Right hindlimb (tissue), 1 donor: ENCODE data around the gene ESPNL.

Experiments used
- DNase-seq: peaks from one replicate; pipeline ENCODE4 v3.0.0-alpha.2; 2018

The ESPNL gene

DNA sequence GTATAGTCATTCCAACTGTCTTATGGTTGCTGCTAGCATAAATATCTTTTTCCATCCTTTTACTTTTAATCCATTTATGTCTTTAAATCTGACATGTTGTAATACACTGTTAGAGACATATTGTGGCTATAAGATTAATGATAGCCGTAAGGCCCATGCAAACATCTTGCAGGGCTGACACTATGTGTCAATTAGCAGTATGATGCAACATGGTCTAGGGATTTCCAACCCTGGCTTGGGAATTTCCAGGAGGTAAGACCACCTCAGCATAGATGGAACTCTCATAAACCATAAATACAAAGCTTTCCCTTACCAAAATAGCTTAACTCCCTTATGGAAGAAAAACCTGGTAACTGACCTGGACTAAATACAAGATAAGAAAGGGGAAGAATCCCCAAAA is 22.8 kb upstream of the ESPNL start:
- DNase-seq = no peak

DNA sequence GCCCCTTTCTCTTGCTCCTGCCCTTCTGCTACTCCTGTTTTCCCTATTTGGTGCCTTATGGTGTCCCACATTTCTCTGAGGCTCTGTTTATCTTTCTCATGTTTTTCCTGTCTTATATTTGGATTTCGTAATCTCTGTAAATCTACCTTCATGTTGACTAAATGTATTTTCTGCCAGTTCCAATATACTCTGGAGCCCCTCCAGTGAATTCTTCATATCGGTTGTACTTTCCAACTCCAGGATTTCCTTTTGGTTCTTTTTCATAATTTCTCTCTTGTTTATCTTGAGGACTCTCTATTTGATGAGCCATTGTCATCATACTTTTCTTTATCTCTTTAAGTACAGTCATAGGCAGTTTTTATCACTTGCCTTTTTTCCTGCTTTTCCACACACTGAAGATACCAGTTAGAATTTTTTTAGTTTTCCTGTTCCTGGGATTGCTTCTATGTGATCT is 20.2 kb upstream of the ESPNL start:
- no peak for DNase-seq

DNA sequence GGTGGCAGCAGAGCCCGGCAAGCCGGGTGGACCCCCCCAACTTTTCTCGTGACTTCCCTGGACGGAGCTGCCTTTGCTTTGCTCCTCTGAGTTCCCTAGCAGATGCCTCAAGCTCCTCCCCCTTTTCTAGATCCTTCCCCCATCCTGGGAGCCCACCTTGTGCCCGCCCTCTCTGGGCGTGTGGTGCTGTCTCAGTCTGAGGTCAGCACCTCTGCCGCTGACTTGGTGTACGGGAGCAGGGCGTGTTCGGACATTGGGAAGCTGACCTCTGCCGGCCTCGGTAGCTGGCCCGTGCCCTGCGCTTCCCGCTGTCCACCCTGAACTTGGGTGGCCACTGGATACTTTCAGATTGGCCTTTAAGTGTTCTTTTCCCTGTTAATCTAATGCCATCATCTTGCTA is 19.6 kb upstream of the ESPNL start:
- no peak for DNase-seq

DNA sequence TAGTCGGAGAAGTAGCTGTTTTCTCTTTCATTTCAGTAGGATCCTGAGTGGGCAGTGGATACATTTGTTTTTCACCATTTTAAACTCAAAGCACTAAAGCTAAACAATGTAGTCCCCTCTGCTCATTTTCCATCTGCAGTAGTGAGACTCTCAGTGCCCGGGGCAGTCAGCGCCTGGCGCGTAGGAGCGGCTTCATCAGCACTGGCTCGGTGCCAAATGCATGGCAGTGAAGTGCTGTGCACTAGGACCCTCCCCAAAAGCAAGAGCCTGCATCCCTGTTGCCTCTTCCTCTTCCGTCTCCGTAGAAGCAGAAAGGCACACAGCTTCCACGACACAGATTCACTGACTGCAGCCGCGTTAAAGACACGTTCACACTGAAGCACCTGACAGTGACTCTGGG is 19.0 kb upstream of the ESPNL start:
- no peak for DNase-seq

DNA sequence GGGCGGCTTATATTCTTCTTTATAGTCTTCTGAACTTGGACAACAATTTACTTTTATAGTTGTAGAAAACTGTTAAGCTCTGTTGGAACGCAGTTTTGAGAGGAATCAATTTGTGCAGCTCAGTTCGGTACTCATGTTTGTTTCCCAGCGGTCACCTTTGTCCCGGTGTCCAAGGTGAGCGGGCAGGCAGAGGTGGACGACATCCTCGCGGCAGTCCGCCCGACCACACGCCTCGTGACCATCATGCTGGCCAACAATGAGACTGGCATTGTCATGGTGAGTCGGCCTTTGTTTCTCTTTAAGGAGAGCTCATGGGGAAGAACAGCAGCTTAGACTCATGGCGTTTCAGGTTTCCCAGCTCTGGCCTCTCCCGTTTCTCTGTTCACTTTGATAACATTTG is 18.6 kb upstream of the ESPNL start:
- DNase-seq = no peak

DNA sequence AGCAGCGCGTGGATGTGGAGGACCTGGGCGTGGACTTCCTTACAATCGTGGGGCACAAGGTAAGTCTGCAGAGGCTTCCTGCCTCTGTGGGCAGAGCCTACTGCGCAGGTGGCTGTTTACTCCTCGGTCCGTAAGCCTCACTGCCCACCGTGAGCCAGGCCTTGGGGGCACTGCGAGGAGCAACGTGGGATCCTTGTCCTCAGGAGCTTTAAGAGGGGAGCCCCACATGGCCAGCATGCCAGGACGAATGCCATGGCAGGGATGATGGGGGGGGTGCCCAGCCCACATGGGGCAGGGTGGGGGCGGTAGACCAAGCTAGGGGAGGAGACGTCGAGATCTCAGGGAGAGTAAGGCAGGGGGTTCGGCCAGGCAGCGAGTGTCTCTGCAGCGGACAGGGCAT is 18.0 kb upstream of the ESPNL start:
- no peak for DNase-seq

DNA sequence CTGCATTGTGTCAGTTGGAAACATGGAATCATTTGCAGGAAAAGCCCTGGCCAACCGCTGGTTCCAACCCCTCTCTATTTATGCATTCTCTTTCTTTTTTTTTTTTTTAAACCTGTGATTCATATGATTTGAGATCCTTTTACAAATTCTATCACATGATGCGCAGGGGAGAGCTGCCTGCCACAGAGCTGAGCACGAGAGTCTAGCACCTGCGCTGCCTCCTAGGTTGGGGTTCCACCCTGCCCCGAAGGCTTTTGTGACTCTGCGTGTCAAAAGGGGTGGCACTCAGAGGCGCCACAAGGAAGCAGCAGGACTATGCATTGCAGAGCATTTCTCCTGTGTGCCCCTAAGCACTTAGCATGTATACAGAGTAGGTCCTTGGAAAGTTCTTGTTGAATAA is 17.3 kb upstream of the ESPNL start:
- DNase-seq = no peak

DNA sequence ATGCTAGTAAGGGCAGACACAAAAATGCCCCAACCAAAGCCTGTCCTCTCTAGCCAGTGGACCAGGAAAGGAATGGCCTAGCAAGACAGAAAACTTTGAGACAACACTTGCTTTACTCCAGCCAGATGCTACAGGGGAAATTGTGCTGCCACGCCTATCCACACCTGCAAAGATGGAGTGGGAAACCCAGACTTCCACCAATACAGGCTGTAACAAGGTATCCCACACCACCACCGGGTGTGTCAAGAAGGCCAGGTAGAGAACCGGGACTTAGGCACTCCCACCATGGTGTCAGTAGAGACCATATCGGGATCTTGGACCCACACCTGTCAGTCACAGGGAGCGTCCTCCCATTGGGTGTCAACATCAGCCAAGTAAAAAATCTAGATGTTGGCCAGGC is 16.2 kb upstream of the ESPNL start:
- no peak for DNase-seq

DNA sequence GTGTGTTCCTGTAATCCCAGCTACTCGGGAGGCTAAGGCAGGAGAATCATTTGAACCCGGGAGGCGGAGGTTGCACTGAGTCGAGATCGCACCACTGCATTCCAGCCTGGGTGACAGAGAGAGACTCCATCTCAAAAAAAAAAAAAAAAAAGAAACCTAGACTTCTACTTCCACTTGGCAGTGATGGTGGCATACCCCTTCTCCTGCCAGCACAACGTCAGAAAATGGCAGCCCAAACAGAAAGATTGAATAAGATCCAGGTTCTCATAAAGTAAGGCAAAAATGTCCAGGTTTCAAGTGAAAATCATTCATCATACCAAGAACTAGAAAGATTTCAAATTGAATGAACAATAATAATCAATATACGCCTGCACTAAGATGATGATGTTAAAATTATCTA is 15.4 kb upstream of the ESPNL start:
- DNase-seq = no peak

DNA sequence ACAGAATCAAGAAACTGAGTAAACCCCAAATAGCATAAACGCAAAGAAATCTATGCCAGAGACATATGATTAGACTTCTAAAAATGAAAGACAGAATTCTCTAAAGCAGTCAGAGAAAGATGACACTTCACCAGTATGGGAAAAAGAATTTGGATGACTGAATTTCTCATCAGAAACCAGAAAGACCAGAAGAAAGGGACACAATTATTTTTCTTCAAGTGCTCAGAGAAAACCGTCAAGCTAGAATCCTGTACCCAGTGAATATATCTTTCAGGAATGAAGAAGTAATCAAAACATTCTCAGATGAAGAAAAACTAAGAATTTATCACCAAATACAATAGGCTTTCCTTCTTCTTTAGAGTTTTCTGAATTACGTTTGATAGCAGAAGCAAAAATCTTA is 14.2 kb upstream of the ESPNL start:
- no peak for DNase-seq

DNA sequence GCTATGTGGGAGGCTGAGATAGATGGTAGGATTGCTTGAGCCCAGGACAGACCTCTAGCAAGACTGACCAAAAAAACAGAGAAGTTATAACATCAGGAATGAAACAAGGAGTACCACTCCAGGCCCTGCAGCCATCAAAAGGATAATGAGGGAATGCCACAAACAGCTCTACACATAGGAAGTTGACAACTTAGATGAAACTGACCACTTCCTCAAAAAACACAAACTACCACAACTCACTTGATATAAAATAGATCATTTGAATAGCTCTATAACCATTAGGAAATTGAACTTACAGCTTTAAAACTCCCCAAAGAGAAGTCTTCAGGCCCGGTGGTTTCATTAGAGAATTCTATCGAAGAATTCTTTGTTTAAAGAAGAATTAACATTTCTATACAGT is 12.9 kb upstream of the ESPNL start:
- no peak for DNase-seq

DNA sequence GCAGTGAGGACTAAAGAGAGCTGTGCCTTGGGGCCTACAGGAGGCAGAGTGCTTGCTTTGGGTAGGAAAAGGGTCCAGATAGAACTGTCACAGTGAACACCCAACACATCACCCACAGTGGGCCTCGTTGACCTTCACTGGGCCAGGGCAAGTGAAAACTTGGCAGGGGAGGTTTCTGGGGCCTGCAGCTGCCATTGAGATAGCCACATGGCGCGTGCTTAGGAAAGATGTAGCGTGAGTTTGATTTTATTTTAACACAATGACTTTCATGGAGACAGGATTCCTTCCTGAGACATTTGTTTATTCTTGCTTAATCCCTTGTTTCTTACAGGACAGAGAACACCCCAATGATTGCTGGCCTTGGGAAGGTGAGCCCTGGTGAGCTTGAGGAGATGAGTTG is 9.3 kb upstream of the ESPNL start:
- no peak for DNase-seq

DNA sequence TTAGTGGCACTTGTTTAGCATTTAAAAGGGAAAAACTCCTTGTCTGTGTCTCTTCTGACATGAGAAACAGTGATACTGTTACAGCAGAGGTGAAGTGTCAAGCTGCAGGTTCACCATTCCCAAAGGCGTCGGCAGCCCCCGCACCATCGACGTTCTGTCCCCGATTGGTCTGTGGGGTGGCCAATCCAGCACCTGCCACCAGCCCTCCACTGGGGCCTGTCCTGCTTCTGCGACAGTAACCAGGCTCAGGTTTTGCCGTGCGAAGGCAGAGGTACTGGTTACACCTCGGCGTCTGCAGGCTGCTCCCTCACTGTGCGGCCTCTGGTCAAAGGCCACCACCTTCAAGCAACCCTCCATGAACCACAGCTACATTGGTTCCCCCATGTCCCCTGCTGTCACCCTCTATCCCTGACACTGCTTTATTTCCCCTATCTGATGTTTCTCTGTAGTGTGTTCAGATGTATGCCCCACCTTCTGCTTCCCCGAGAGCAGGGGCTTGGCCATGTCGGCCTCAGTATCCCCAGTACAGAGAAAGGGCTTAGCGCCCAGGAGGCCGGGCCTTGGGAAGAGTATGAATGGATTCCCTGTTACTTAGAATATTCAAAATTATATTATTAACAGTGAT is 8.6 kb upstream of the ESPNL start:
- no peak for DNase-seq

DNA sequence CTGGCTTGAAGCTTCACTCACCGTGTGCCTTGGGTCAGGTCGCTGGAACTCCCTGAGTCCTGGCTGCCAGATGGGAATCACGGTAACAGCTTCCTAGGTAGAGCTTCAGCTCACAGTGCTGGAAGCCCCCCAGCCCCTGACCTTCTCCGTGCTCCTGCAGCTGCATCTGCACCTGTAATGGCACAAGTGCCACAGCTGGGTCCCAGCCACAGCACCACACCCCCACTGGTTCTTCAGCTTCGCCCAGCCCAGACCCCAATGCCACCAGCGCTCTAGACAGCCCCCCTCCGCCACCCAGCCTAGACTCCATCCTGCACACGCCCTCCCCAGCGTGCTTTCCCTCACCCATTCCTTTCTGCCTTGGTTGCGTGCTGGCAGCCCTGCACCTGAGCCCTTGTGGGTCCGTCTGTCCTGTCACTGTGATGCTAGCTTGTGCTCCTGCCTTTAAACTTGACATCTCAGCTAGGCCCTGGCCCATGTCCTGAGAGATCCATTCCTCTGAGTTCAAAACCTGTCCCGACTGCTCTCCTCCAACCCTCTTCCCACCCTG is 7.6 kb upstream of the ESPNL start:
- DNase-seq = no peak

DNA sequence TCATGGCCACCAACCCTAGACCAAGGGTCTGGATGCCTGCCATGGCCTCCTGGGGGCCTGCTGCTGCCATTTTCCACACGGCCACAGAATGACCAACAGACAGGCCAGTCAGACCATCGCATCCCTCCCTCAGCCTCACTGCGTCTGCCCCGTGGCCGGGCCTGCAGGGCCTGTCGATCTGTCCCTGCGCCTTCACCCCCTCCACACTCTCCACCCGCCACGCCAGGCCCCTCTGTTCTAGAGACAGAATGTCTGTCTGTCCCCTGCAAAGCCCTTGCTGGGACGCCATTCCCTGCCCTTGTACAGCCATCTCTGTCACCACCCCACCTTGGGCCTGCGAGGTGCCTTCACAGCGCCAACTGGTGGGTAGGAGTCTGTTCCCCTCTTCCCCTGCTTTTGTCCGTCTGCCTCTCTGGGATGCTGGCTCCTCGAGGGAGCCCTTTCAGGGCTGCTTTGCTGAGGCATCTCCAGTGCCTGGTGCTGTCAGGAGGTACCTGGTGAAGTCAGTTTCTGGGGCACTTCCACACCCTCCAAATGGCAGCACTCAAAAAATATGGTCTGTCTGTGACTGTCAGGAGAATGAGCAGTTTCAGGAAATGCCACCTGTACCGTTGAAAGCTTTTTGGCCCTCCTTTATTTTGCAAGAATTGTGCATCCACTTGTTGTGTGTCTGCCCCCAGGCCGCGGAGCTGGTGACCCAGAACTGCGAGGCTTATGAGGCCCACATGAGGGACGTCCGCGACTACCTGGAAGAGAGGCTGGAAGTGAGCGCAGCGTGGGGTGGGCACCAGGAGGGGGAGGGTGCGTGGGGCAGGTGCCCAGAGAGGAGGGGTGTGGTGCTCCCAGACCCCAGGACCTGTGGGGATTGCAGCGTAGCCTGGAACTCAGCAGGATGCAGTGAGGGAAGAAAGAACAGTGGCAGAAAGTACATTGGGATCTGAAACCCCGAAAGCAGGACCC is 6.7 kb upstream of the ESPNL start:
- no peak for DNase-seq

DNA sequence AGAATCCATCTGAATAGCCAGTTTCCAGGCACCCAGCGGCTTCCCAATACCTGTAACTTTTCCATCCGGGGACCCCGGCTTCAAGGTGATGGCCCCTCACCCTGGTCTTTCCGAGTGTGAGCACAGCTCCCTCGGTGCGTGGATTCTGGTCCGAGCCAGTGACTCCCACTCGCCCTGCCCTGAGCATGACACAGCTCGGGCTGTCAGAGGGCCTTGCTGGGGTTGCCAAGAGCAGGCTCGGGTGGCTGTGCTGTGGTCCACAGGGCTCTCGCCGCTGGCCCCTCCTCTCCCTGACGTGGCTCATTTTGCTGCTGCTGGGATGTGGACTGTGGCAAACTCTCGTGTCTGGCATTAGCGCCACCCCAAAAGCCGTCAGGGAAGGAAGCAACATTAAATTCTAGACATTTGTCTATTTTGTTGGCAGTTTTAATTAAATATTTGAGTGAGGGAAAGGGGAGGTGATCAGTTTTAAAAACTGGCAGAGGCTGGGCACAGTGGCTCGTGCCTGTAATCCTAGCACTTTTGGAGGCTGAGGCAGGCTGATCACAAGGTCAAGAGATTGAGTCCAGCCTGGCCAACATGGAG is 5.6 kb upstream of the ESPNL start:
- DNase-seq = no peak

DNA sequence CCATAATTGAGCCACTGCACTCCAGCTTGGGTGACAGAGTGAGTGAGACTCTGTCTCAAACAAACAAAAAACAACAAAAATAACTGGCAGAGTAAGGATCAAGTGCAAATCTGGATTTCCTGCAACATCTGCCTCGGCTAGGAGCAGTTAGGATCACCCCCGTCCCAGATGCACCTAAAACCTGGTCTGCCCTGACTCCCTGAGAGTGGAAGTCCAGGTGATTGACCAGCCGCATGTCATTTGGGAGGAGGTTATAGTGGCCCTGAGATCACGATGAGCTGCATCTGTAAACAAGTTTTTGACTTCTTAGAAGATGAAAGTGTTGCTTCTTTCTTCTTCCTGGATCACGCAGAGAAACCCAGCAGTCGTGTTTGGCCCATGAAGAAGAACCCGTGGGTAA is 5.0 kb upstream of the ESPNL start:
- DNase-seq = no peak

DNA sequence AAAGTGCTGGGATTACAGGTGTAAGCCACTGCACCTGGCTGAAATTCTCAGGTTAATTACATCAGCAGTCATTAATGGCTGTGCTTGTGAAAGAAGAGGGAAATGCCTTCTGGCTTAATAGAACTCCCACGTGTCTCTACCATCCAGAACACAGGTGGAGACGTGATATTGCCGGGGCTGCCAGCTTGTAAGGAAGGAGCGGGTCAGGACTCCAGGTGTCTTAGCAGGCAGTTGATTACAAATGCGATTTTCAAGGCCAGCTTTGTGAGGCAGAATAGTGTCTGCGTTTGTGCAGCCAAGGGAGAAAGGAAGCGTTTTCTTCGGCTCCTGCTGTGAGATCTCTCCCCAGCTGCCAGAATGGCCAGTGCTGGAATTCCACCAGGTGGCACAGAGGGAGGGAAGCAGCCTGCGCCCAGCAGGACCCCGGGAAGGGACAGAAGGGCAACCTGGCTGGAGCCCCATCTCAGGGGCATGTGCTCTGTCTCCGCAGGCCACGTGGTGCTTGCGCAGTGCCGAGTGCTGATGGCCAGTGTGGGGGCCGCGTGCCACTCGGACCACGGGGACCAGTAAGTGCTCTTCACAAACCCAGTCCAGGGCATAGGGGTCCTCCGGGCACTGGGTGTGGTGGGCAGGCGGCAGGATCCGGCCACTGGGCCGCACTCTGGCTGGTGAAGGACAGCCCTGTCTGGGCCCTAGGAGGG is 3.7 kb upstream of the ESPNL start:
- no peak for DNase-seq

DNA sequence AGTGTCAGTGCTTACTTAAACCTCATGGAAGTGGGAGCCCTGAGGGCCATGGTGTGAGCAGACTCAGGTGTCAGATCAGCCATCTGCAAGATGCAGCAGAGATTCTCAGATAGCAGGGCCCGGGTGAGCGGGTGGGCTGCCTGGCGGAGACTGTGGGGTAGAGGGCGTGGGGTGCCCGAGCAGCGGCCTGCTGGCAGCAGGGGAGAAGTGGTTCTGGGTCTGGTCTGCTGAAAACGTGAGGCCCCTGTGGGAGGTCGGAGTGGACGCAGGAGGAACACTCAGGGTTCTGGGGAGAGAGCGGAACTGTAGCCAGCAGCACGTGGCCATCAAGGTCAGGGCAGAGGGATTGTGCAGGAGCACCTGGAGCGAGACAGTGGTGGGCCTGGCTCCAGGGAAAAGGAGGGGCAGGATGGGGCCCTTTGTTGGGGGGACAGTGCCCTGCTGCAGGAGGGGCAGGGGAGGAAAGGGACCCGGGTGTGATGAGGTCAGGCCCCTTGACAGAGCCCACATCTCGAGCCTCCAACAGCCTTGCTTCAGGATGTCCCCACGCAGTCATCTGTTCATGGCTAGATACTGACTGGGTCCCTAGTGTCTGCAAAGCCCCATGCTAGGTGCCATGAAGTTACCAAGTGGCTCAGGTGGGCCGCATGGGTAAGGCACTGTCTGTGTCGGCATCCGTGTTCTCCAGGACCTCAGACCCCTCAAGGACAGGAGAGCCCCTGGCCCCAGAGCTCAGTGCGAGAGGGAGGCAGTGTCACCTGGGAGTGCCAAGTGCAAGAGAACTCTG is 2.7 kb upstream of the ESPNL start:
- no peak for DNase-seq

DNA sequence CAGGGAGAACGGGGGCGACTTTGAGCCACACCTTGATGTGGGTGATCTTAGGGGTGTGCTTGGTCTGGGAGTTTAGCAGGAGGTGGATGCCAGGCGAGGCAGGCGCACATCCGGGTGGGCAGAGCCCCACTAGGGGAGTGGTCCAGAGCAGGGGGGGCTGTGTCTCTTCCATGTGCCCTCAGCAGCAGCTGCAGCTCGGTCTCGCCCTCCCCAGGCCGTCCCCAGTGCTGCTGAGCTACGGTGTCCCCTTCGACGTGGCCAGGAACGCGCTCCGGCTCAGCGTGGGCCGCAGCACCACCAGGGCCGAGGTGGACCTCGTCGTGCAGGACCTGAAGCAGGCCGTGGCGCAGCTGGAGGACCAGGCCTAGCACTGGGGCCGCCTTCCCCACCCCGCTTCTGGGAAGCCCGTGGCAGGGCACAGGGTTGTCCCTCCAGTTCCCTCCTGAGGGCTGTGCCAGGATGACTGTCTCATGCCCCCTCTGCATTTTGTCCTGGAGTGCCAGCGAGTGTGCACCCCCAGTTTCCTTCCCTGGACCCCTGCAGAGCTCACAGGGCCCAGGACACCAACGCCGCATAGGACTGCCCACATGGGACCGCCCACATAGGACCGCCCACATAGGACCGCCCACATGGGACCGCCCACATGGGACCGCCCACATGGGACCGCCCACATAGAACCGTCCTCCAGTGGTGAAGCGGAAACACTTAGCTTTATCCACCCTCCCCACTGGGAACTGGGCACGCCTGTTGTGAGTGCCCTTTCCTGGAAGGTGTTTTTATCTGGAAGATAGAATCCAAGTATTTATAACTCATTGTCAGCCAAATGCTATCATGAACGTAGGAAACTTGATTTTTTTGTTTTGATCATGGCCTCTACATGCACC is 1.9 kb upstream of the ESPNL start:
- DNase-seq = no peak
